SK-N-MC (cell line): ENCODE results near the gene KCNG1.

Source experiments
- EZH2 ChIP-seq: fragments of 200-600 bp; sonication (generic); IDR thresholded peaks from one replicate; pipeline ENCODE4 v1.6.1; 2017; ENCODE audit warnings: antibody characterized with exemption
- FOXP2 ChIP-seq: optimal IDR thresholded peaks from 2 replicates; pipeline ENCODE3; 2011; ENCODE audit warnings: mild to moderate bottlenecking, moderate library complexity; ENCODE audit not compliant: insufficient read depth; ENCODE audit errors: extremely low read length, control extremely low read depth
- POLR2AphosphoS5 ChIP-seq: IDR thresholded peaks from 2 replicates; pipeline ENCODE4 v1.6.1; 2012; ENCODE audit warnings: mild to moderate bottlenecking, low read depth, low read length, borderline replicate concordance

GRCh38 chr20:51034476-51034875 is 11.6 kb upstream of the KCNG1 start:
- TF ChIP-seq EZH2 = no peak
- TF ChIP-seq POLR2AphosphoS5 = no peak
- TF ChIP-seq FOXP2 = no peak
